IMR-90 (cell line): ENCODE data around the gene CLSTN3. TPM values are rescaled to one million over a fixed set of nuclear protein-coding genes. Genes with fewer than 3 reads are reported as not detected.

ENCODE experiments used
- ATAC-seq: fragments of 200-7000 bp; cut with Tn5 transposase; 2 replicates; pipeline ENCODE4 v1.9.1; 2020; ENCODE audit warnings: low read depth, mild to moderate bottlenecking, moderate library complexity
- BruUV-seq: library from RNA; stranded (reverse); fragments of 400-500 nt; replicated peaks from 2 replicates; lab custom pipeline; 2021; lab: Mats Ljungman, UMichigan
- CTCF ChIA-PET: fragments of 300-600 bp; formaldehyde crosslinking; extraction: SDS; loops from one replicate; lab custom pipeline; 2021; ENCODE audit warnings: antibody characterized with exemption; lab: Yijun Ruan, JAX
- POLR2A ChIA-PET: fragments of 300-600 bp; sonication (Branson Sonifier 250); formaldehyde crosslinking; loops from one replicate; lab custom pipeline; 2022; ENCODE audit warnings: antibody characterized with exemption; ENCODE audit not compliant: unreplicated experiment; lab: Charles Lee
- DNase-seq: peaks from one replicate; pipeline ENCODE4 v3.0.0; 2013
- H2AFZ ChIP-seq: replicated peaks from 2 replicates; pipeline ENCODE3; 2013; ENCODE audit warnings: low read length, mild to moderate bottlenecking; ENCODE audit not compliant: poor library complexity
- H2AK5ac ChIP-seq: 2 replicates; pipeline ENCODE4 v1.6.1; 2013; ENCODE audit warnings: low read depth, low read length, inconsistent platforms
- H2AK9ac ChIP-seq: replicated peaks from 2 replicates; pipeline ENCODE3; 2013; ENCODE audit warnings: mild to moderate bottlenecking, low read depth, low read length, moderate library complexity; ENCODE audit not compliant: poor library complexity
- H2BK120ac ChIP-seq: 2 replicates; pipeline ENCODE4 v1.6.1; 2013; ENCODE audit warnings: low read depth, low read length, inconsistent platforms
- H2BK15ac ChIP-seq: 3 replicates; pipeline ENCODE4 v1.6.1; 2013; ENCODE audit warnings: low read depth, low read length, inconsistent platforms
- H2BK20ac ChIP-seq: 2 replicates; pipeline ENCODE4 v1.6.1; 2013; ENCODE audit warnings: low read depth, mild to moderate bottlenecking, inconsistent platforms, low read length, moderate library complexity
- H2BK5ac ChIP-seq: 2 replicates; pipeline ENCODE4 v1.6.1; 2013; ENCODE audit warnings: mild to moderate bottlenecking, low read depth, low read length, inconsistent platforms; ENCODE audit not compliant: poor library complexity, severe bottlenecking
- H3K14ac ChIP-seq: replicated peaks from 2 replicates; pipeline ENCODE4 v1.6.1; 2013; ENCODE audit warnings: low read depth, low read length, inconsistent platforms
- H3K18ac ChIP-seq: 2 replicates; pipeline ENCODE4 v1.6.1; 2013; ENCODE audit warnings: low read depth, low read length, control low read depth
- H3K23ac ChIP-seq: 2 replicates; pipeline ENCODE4 v1.6.1; 2013; ENCODE audit warnings: low read depth, low read length, inconsistent platforms
- H3K27ac ChIP-seq: 2 replicates; pipeline ENCODE4 v1.5.1; 2013; ENCODE audit warnings: mild to moderate bottlenecking, control low read depth, low read length; ENCODE audit not compliant: insufficient read depth
- H3K27me3 ChIP-seq: 2 replicates; pipeline ENCODE4 v1.6.1; 2013; ENCODE audit warnings: low read length; ENCODE audit not compliant: control insufficient read depth, insufficient read depth
- H3K36me3 ChIP-seq: 2 replicates; pipeline ENCODE4 v1.6.1; 2013; ENCODE audit warnings: low read length, mixed read lengths; ENCODE audit not compliant: control insufficient read depth, insufficient read depth
- H3K4ac ChIP-seq: 2 replicates; pipeline ENCODE4 v1.6.1; 2013; ENCODE audit warnings: low read depth, low read length, inconsistent platforms
- H3K4me1 ChIP-seq: 2 replicates; pipeline ENCODE4 v1.6.1; 2013; ENCODE audit warnings: low read length, mixed read lengths; ENCODE audit not compliant: control insufficient read depth, insufficient read depth
- H3K4me2 ChIP-seq: 2 replicates; pipeline ENCODE4 v1.6.1; 2013; ENCODE audit warnings: low read depth, mild to moderate bottlenecking, control low read depth, low read length, moderate library complexity
- H3K4me3 ChIP-seq: 2 replicates; pipeline ENCODE4 v1.5.1; 2013; ENCODE audit warnings: low read depth, mild to moderate bottlenecking, control low read depth, low read length, moderate library complexity; ENCODE audit not compliant: insufficient read depth
- H3K56ac ChIP-seq: 2 replicates; pipeline ENCODE4 v1.6.1; 2013; ENCODE audit warnings: low read length, inconsistent platforms; ENCODE audit not compliant: insufficient read depth; ENCODE audit errors: extremely low read depth
- H3K79me1 ChIP-seq, 2 experiments: 2 replicates each; pipeline ENCODE4 v1.6.1; 2013; ENCODE audit warnings: low read length in 2 of 2, inconsistent platforms in 1 of 2, low read depth in 1 of 2
- H3K9ac ChIP-seq: 2 replicates; pipeline ENCODE4 v1.6.1; 2013; ENCODE audit warnings: low read depth, low read length, control low read depth
- H3K9me1 ChIP-seq: 2 replicates; pipeline ENCODE4 v1.6.1; 2013; ENCODE audit warnings: low read length, inconsistent platforms; ENCODE audit not compliant: insufficient read depth
- H3K9me3 ChIP-seq: 2 replicates; pipeline ENCODE4 v1.6.1; 2013; ENCODE audit warnings: low read length; ENCODE audit not compliant: control insufficient read depth, insufficient read depth
- H4K20me1 ChIP-seq: 2 replicates; pipeline ENCODE4 v1.6.1; 2013; ENCODE audit warnings: low read length, inconsistent platforms; ENCODE audit not compliant: insufficient read depth
- H4K5ac ChIP-seq: 2 replicates; pipeline ENCODE4 v1.6.1; 2013; ENCODE audit warnings: mild to moderate bottlenecking, low read depth, low read length, control low read depth
- H4K8ac ChIP-seq, 2 experiments: 2 replicates each; pipeline ENCODE4 v1.6.1; 2013; ENCODE audit warnings: low read depth in 2 of 2, low read length in 2 of 2, control low read depth in 1 of 2, inconsistent platforms in 1 of 2
- H4K91ac ChIP-seq: 2 replicates; pipeline ENCODE4 v1.6.1; 2013; ENCODE audit warnings: low read depth, low read length, inconsistent platforms; ENCODE audit not compliant: insufficient read depth
- BHLHE40 ChIP-seq: fragments of 150-350 bp; IDR thresholded peaks from 2 replicates; pipeline ENCODE4 v1.6.1; 2016; ENCODE audit warnings: mild to moderate bottlenecking, low read depth, low read length
- CEBPB ChIP-seq: IDR thresholded peaks from 2 replicates; pipeline ENCODE4 v1.6.1; 2012; ENCODE audit warnings: low read depth, low read length, improper control_type of control experiment
- CHD1 ChIP-seq: IDR thresholded peaks from 2 replicates; pipeline ENCODE4 v1.6.1; 2012; ENCODE audit warnings: low read depth, low read length, improper control_type of control experiment
- FOS ChIP-seq: fragments of 150-350 bp; IDR thresholded peaks from 2 replicates; pipeline ENCODE4 v1.6.1; 2016; ENCODE audit warnings: low read depth, low read length
- MXI1 ChIP-seq: IDR thresholded peaks from 2 replicates; pipeline ENCODE4 v1.6.1; 2012; ENCODE audit warnings: low read depth, mild to moderate bottlenecking, low read length, moderate library complexity, borderline replicate concordance
- WGBS, 2 experiments: methylation state at CpG; one replicate each; pipeline versions ENCODE4 v1.1.5 to v1.1.7; 2013; ENCODE audit warnings: missing lambda C conversion rate in 2 of 2; ENCODE audit not compliant: insufficient read length in 1 of 2; ENCODE audit errors: extremely low coverage in 2 of 2; 5-methylcytosine and 5-hydroxymethylcytosine counted together
- dilution Hi-C: fragments of 300-500 bp; cut with HindIII; formaldehyde crosslinking; loops from one replicate; pipeline ENCODE4 v1.14.3; 2018; ENCODE audit warnings: low sequenced_read_pairs; ENCODE audit not compliant: unreplicated experiment
- in situ Hi-C: fragments of 300-500 bp; cut with MboI; formaldehyde crosslinking; loops from 3 replicates; pipeline ENCODE4 v1.14.3; 2019; ENCODE audit warnings: low sequenced_read_pairs, inconsistent platforms, mixed read lengths
- intact Hi-C: fragments of 100-400 bp; cut with micrococcal nuclease; formaldehyde crosslinking; loops from 2 replicates; pipeline ENCODE4 v1.10.0; 2022
- polyA plus RNA-seq, 3 experiments: library from polyadenylated mRNA; depleted of rRNA; stranded (reverse); fragments of >200 nt; gene quantifications; 2 replicates each; pipeline ENCODE4 v1.2.3, GENCODE V29; 2012; ENCODE audit warnings: low replicate concordance in 1 of 3
- total RNA-seq: library from RNA; depleted of rRNA; stranded (reverse); fragments of >200 nt; gene quantifications from 2 replicates; pipeline ENCODE4 v1.2.3, GENCODE V29; 2012
- TF ChIP-seq, protein P1 (sequence below): conservative IDR thresholded peaks from 2 replicates; pipeline ENCODE4 v1.5.1; 2012; ENCODE audit warnings: mild to moderate bottlenecking, low read depth, low read length, improper control_type of control experiment

Gene CLSTN3
- total and polyA plus RNA-seq, 2 of the 4 experiments (the other 2 are of a cell fraction), result 4.1 to 16.4 TPM

DNA sequence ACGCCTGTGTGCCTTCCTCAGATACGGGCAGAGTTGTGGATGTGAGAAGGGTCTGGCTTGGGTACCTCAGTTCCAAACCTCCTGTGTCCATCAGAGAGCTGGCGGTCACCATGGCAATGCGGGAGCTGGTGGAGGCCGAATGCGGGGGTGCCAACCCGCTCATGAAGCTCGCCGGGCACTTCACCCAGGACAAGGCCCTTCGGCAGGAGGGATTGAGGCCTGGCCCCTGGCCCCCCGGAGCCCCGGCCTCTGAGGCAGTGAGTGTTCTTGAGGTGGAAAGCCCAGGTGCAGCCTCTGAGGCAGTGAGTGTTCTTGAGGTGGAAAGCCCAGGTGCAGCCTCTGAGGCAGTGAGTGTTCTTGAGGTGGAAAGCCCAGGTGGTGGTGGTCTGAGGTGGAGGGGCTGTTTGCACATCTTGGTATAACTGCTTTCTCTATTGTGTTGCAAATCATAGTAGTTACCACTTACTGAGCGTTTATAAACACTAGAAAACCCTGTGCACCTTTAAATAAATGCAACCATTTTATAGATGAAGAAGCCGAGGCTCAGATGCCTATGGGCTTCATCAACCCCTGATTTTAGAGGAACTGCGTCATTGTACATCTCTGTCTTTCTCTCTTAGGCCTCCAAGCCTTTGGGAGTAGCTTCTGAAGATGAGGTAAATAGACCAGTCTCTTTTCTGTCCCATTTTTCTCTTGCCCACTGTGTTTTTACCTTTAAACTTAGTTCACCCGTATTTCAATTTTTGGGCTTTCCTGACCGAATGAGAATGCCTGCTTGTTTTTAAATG is 60.3 kb downstream of the CLSTN3 start (continued):
- no peak for TF ChIP-seq BHLHE40
- TF ChIP-seq CEBPB, result no peak

DNA sequence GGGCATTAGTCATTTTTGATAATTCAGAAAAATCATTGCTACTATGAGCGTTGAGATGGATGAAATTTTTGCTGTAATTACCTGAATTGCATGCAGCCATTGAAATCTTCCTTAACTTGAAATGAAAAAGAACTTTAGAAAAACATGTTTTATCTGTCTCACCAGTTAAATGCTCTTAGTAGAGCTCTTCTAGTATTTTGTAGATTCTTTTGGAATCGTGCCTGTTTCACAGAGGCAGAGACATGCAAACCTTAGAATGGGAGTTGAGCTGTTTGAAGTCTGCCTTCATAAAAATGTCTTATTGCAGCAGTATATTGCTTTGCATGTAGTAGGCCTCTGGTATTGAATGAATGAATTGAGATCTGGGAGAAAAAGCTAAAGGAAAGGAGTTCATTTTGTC is 63.5 kb downstream of the CLSTN3 start:
- POLR2A ChIA-PET, result interaction anchor here (0.6 kb wide), 1 partner anchor 634 kb away, joined by 19 read pairs; no protein-coding TSS in a partner anchor
- H4K8ac ChIP-seq, result no peak overlapping the region
- dilution Hi-C loops, result no loop called here
- peaks cover 5% of the 10 kb centered on the region for H3K4me1 ChIP-seq
- no peak overlapping the region for H2AK5ac ChIP-seq
- ATAC-seq, result no peak
- no peak overlapping the region for H3K4me3 ChIP-seq
- in situ Hi-C loops, result no loop called here
- H3K14ac ChIP-seq, result no peak overlapping the region
- H2BK5ac ChIP-seq, result no peak overlapping the region
- no peaks in the 10 kb centered on the region for H3K9me1 ChIP-seq
- no peak overlapping the region for H4K91ac ChIP-seq
- WGBS, 2 experiments, result no CpG with 5 or more reads among the region's 2 CpGs
- no peak overlapping the region for H2BK15ac ChIP-seq
- no peak overlapping the region for H3K4ac ChIP-seq
- H3K79me1 ChIP-seq, result peaks cover 3 to 37% of the 10 kb centered on the region in 2 experiments; a peak in 2 of 4 replicates
- H2AK9ac ChIP-seq, result no peak overlapping the region
- no peak overlapping the region for H3K4me2 ChIP-seq
- DNase-seq, result no peak
- no peak overlapping the region for H3K56ac ChIP-seq
- H4K5ac ChIP-seq, result no peak overlapping the region
- intact Hi-C loops, result no loop called here
- H3K9me3 ChIP-seq, result no peaks in the 10 kb centered on the region
- no peak overlapping the region for H3K27ac ChIP-seq
- H3K18ac ChIP-seq, result no peak overlapping the region
- CTCF ChIA-PET, result no interaction called here
- no peak overlapping the region for H3K9ac ChIP-seq
- no peak overlapping the region for H2AFZ ChIP-seq
- no peak overlapping the region for H2BK20ac ChIP-seq
- H2BK120ac ChIP-seq, result no peak overlapping the region
- no peak overlapping the region for H3K23ac ChIP-seq
- TF ChIP-seq CHD1, result no peak
- TF ChIP-seq, protein P1, sequence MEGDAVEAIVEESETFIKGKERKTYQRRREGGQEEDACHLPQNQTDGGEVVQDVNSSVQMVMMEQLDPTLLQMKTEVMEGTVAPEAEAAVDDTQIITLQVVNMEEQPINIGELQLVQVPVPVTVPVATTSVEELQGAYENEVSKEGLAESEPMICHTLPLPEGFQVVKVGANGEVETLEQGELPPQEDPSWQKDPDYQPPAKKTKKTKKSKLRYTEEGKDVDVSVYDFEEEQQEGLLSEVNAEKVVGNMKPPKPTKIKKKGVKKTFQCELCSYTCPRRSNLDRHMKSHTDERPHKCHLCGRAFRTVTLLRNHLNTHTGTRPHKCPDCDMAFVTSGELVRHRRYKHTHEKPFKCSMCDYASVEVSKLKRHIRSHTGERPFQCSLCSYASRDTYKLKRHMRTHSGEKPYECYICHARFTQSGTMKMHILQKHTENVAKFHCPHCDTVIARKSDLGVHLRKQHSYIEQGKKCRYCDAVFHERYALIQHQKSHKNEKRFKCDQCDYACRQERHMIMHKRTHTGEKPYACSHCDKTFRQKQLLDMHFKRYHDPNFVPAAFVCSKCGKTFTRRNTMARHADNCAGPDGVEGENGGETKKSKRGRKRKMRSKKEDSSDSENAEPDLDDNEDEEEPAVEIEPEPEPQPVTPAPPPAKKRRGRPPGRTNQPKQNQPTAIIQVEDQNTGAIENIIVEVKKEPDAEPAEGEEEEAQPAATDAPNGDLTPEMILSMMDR, result no peak
- TF ChIP-seq MXI1, result no peak
- TF ChIP-seq FOS, result no peak
- BruUV-seq, result no TSS peak
- H3K36me3 ChIP-seq, result peaks cover 4% of the 10 kb centered on the region
- no peaks in the 10 kb centered on the region for H4K20me1 ChIP-seq
- no peaks in the 10 kb centered on the region for H3K27me3 ChIP-seq
